Stomach (tissue), 4 donors: ENCODE results near the gene DUSP19.

Experiments
- EP300 ChIP-seq: sonication (generic); formaldehyde crosslinking; IDR thresholded peaks from one replicate; pipeline ENCODE4 v1.6.1; 2017; ENCODE audit warnings: antibody characterized with exemption
- POLR2A ChIP-seq, 4 donors: fragments of 450-650 bp; IDR thresholded peaks; one replicate each; pipeline ENCODE4 v1.6.1; 2016; ENCODE audit warnings: antibody characterized with exemption in 4 of 4, control low read depth in 2 of 4, mild to moderate bottlenecking in 1 of 4, moderate library complexity in 1 of 4
- TF ChIP-seq, protein P1 (sequence below), 7 experiments: fragments of 450-650 bp in 4 of 7; fragments of 200-600 bp in 3 of 7; sonication (generic) in 3 of 7; IDR thresholded peaks; one replicate each; pipeline ENCODE4 v1.5.1; 2016 to 2019; ENCODE audit warnings: antibody characterized with exemption in 7 of 7, control low read depth in 2 of 7, mild to moderate bottlenecking in 1 of 7

DNA sequence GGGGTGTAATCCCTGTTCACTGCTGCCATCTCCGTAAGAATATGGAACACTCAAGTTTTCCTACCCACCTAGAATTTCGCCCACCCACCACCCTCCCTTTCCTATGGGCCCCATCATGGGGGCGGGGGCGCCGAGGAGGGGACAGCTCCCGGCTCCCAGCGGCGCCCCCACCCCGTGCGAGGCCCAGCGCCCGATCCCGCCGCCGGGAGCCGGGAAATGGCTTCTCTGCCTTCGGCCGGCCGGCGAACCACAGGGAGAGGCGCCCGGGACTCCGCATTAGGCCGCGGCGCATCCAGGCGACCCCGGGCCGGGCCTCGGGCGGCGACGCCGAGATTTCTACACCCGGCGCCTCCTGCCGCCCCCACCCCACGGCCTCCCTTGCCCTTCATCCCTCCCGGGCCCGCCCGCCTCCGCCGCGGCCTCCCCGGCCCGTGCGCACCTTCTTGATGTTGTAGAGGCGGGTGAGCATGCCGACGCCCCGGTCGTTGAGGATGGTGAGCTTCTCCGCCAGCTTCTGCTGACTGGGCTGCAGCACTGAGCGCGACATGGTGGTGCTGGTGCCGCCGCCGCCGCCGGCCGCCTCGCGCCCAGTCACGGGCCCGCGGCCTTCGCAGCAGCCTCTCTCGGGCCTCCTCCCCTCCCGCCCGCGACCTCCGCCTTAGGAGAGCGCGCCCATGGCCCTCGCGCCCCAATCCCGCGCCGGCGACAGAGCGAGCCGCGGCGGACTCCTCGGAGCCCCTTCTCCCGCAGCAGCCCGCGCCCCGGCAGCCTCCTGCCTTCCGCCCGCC is 40.8 kb upstream of the DUSP19 start:
- TF ChIP-seq, protein P1, sequence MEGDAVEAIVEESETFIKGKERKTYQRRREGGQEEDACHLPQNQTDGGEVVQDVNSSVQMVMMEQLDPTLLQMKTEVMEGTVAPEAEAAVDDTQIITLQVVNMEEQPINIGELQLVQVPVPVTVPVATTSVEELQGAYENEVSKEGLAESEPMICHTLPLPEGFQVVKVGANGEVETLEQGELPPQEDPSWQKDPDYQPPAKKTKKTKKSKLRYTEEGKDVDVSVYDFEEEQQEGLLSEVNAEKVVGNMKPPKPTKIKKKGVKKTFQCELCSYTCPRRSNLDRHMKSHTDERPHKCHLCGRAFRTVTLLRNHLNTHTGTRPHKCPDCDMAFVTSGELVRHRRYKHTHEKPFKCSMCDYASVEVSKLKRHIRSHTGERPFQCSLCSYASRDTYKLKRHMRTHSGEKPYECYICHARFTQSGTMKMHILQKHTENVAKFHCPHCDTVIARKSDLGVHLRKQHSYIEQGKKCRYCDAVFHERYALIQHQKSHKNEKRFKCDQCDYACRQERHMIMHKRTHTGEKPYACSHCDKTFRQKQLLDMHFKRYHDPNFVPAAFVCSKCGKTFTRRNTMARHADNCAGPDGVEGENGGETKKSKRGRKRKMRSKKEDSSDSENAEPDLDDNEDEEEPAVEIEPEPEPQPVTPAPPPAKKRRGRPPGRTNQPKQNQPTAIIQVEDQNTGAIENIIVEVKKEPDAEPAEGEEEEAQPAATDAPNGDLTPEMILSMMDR (IDR thresholded peaks at IDR 0.05), result no peak
- TF ChIP-seq EP300, result no peak
- TF ChIP-seq POLR2A (IDR thresholded peaks at IDR 0.05), result no peak
